A549 (cell line): ENCODE measurements around the gene ADAT1.

Source experiments
- EP300 ChIP-seq, 2 experiments: fragments of >200 bp; sonication (Bioruptor Twin); formaldehyde crosslinking; IDR thresholded peaks; 2 replicates in 1 of 2; 3 replicates in 1 of 2; pipeline ENCODE4 v1.6.1; 2016 to 2017
- FOSL2 ChIP-seq, 2 experiments: fragments of 450-650 bp in 1 of 2; fragments of >200 bp in 1 of 2; sonication (Bioruptor Twin) in 1 of 2; formaldehyde crosslinking; IDR thresholded peaks; 2 replicates each; pipeline versions ENCODE4 v1.5.0 to v1.6.1; 2016 to 2020; ENCODE audit warnings: mild to moderate bottlenecking in 1 of 2, moderate library complexity in 1 of 2
- HDAC2 ChIP-seq: fragments of 200-600 bp; sonication (generic); IDR thresholded peaks from 2 replicates; pipeline ENCODE4 v1.6.1; 2016
- JUN ChIP-seq, 2 experiments: fragments of >200 bp; sonication (Bioruptor Twin); formaldehyde crosslinking; IDR thresholded peaks; 2 replicates in 1 of 2; 3 replicates in 1 of 2; pipeline ENCODE4 v1.6.1; 2016 to 2017
- JUNB ChIP-seq: fragments of >200 bp; sonication (Bioruptor Twin); formaldehyde crosslinking; IDR thresholded peaks from 2 replicates; pipeline ENCODE4 v1.6.1; 2016
- MAFK ChIP-seq: fragments of 450-650 bp; IDR thresholded peaks from 2 replicates; pipeline ENCODE4 v1.6.1; 2014; ENCODE audit not compliant: partially characterized antibody
- MAZ ChIP-seq: fragments of 150-350 bp; IDR thresholded peaks from 2 replicates; pipeline ENCODE4 v1.6.1; 2014; ENCODE audit warnings: antibody characterized with exemption, low read depth, low read length, borderline replicate concordance
- POLR2A ChIP-seq: IDR thresholded peaks from 2 replicates; pipeline ENCODE4 v1.6.1; 2012; ENCODE audit warnings: mild to moderate bottlenecking, low read length
- POLR2AphosphoS2 ChIP-seq: conservative IDR thresholded peaks from 2 replicates; pipeline ENCODE4 v1.6.1; 2012; ENCODE audit warnings: low read length, improper control_type of control experiment, inconsistent platforms
- RAD21 ChIP-seq, 2 experiments: fragments of >200 bp in 1 of 2; sonication (Bioruptor Twin) in 1 of 2; formaldehyde crosslinking in 1 of 2; IDR thresholded peaks in 1 of 2; conservative IDR thresholded peaks in 1 of 2; 2 replicates in 1 of 2; 3 replicates in 1 of 2; pipeline ENCODE4 v1.6.1; 2012 to 2018; ENCODE audit warnings: inconsistent platforms in 1 of 2
- TF ChIP-seq, protein P1 (sequence below): fragments of >200 bp; sonication (Bioruptor Twin); formaldehyde crosslinking; IDR thresholded peaks from 3 replicates; pipeline ENCODE4 v1.5.1; 2016
- TF ChIP-seq, protein P2 (sequence below): fragments of 250-450 bp; sonication (Bioruptor Pico); IDR thresholded peaks from 2 replicates; pipeline ENCODE4 v1.5.0; 2021; ENCODE audit warnings: mild to moderate bottlenecking, moderate library complexity, borderline replicate concordance
- TF ChIP-seq, protein P3 (sequence below): fragments of 150-350 bp; IDR thresholded peaks from 2 replicates; pipeline ENCODE4 v1.6.1; 2014; ENCODE audit warnings: low read depth, mild to moderate bottlenecking, low read length

DNA sequence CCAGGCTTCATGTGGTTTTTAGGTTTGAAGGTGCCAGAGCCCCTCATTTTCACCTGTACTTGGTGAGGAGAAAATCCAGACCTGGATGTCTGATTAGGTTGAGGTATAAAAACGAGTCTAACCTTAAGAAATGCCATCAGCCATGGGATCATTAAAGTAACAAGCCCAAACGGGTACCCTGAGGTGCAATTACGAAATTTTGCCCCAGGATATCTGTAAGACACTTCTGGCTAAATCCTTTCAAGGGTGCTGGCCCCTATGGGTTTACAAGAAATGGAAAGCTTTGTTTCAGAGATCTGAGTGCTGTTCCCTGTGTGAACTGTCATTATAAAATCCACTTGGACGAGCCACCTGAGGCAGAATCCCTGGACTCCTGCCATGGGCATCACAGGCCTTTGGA lies 19.8 kb downstream of the ADAT1 start:
- TF ChIP-seq JUN (IDR thresholded peaks at IDR 0.05) (no peak), RAD21 (conservative IDR thresholded peaks at IDR 0.05 in 1 of 2, IDR thresholded peaks at IDR 0.05 in 1 of 2) (no peak), JUNB (no peak), MAFK (no peak), HDAC2 (no peak), EP300 (IDR thresholded peaks at IDR 0.05) (no peak), POLR2A (no peak), POLR2AphosphoS2 (no peak), FOSL2 (IDR thresholded peaks at IDR 0.05) (no peak), FOSL2 (CRISPR knock-in tag; IDR thresholded peaks at IDR 0.05) (no peak), MAZ (no peak)
- TF ChIP-seq, protein P1, sequence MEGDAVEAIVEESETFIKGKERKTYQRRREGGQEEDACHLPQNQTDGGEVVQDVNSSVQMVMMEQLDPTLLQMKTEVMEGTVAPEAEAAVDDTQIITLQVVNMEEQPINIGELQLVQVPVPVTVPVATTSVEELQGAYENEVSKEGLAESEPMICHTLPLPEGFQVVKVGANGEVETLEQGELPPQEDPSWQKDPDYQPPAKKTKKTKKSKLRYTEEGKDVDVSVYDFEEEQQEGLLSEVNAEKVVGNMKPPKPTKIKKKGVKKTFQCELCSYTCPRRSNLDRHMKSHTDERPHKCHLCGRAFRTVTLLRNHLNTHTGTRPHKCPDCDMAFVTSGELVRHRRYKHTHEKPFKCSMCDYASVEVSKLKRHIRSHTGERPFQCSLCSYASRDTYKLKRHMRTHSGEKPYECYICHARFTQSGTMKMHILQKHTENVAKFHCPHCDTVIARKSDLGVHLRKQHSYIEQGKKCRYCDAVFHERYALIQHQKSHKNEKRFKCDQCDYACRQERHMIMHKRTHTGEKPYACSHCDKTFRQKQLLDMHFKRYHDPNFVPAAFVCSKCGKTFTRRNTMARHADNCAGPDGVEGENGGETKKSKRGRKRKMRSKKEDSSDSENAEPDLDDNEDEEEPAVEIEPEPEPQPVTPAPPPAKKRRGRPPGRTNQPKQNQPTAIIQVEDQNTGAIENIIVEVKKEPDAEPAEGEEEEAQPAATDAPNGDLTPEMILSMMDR = no peak
- TF ChIP-seq, protein P2, sequence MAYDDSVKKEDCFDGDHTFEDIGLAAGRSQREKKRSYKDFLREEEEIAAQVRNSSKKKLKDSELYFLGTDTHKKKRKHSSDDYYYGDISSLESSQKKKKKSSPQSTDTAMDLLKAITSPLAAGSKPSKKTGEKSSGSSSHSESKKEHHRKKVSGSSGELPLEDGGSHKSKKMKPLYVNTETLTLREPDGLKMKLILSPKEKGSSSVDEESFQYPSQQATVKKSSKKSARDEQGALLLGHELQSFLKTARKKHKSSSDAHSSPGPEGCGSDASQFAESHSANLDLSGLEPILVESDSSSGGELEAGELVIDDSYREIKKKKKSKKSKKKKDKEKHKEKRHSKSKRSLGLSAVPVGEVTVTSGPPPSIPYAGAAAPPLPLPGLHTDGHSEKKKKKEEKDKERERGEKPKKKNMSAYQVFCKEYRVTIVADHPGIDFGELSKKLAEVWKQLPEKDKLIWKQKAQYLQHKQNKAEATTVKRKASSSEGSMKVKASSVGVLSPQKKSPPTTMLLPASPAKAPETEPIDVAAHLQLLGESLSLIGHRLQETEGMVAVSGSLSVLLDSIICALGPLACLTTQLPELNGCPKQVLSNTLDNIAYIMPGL (CRISPR knock-in tag) = no peak
- TF ChIP-seq, protein P3, sequence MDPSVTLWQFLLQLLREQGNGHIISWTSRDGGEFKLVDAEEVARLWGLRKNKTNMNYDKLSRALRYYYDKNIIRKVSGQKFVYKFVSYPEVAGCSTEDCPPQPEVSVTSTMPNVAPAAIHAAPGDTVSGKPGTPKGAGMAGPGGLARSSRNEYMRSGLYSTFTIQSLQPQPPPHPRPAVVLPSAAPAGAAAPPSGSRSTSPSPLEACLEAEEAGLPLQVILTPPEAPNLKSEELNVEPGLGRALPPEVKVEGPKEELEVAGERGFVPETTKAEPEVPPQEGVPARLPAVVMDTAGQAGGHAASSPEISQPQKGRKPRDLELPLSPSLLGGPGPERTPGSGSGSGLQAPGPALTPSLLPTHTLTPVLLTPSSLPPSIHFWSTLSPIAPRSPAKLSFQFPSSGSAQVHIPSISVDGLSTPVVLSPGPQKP = no peak
